PFSK-1 (cell line): ENCODE data around the gene VCPKMT.

ENCODE experiments used
- FOXP2 ChIP-seq: optimal IDR thresholded peaks from 2 replicates; pipeline ENCODE3; 2011; ENCODE audit warnings: borderline replicate concordance, control low read depth, inconsistent platforms; ENCODE audit not compliant: insufficient read depth; ENCODE audit errors: extremely low read length, extremely low read depth
- POLR2AphosphoS5 ChIP-seq: IDR thresholded peaks from 2 replicates; pipeline ENCODE4 v1.6.1; 2012; ENCODE audit warnings: low read depth, mild to moderate bottlenecking, control low read depth, low read length, moderate library complexity
- REST ChIP-seq, 2 experiments: IDR thresholded peaks; 2 replicates each; pipeline versions ENCODE4 v1.6.1 to v1.8.0; 2011 to 2012; ENCODE audit warnings: low read depth in 2 of 2, low read length in 2 of 2, control low read depth in 1 of 2, inconsistent platforms in 1 of 2, mild to moderate bottlenecking in 1 of 2, moderate library complexity in 1 of 2; ENCODE audit not compliant: insufficient read depth in 1 of 2
- SIN3A ChIP-seq: IDR thresholded peaks from 2 replicates; pipeline ENCODE4 v1.6.1; 2012; ENCODE audit warnings: mild to moderate bottlenecking, low read length, moderate library complexity, borderline replicate concordance; ENCODE audit not compliant: insufficient read depth
- TAF1 ChIP-seq: IDR thresholded peaks from 2 replicates; pipeline ENCODE4 v1.6.1; 2012; ENCODE audit warnings: low read length, control low read depth, borderline replicate concordance; ENCODE audit not compliant: insufficient read depth

Gene VCPKMT

GRCh38 chr14:50123062-50123461 is 6.7 kb upstream of the VCPKMT start:
- no peak for TF ChIP-seq POLR2AphosphoS5

GRCh38 chr14:50122291-50122690 is 5.9 kb upstream of the VCPKMT start:
- TF ChIP-seq POLR2AphosphoS5 (no peak), TAF1 (no peak), REST (IDR thresholded peaks at IDR 0.05; ENCODE audit: insufficient read depth in 1 of 2, low read depth in 2 of 2, low read length in 2 of 2) (no peak), SIN3A (no peak), FOXP2 (no peak)

GRCh38 chr14:50121486-50121885 is 5.1 kb upstream of the VCPKMT start:
- TF ChIP-seq TAF1 (no peak), REST (IDR thresholded peaks at IDR 0.05; ENCODE audit: insufficient read depth in 1 of 2, low read depth in 2 of 2, low read length in 2 of 2) (no peak), POLR2AphosphoS5 (no peak), FOXP2 (no peak), SIN3A (no peak)

GRCh38 chr14:50117456-50117855 is 1.1 kb upstream of the VCPKMT start:
- no peak for TF ChIP-seq TAF1
- TF ChIP-seq FOXP2, result no peak

GRCh38 chr14:50116966-50117365 is 594 bp upstream of the VCPKMT start:
- TF ChIP-seq POLR2AphosphoS5 (no peak), REST (IDR thresholded peaks at IDR 0.05; ENCODE audit: insufficient read depth in 1 of 2, low read depth in 2 of 2, low read length in 2 of 2) (no peak), FOXP2 (no peak), SIN3A (no peak), TAF1 (no peak)

- TF ChIP-seq POLR2AphosphoS5 (no peak), FOXP2 (no peak), SIN3A (no peak), TAF1 (no peak), REST (IDR thresholded peaks at IDR 0.05; ENCODE audit: insufficient read depth in 1 of 2, low read depth in 2 of 2, low read length in 2 of 2) (no peak)
Observed at GRCh38 chr14:50113381-50114035, 2.9 kb downstream of the VCPKMT start.
